Retina (tissue), 1 donor: Measurements from ENCODE around the gene NAP1L3.

ENCODE experiments used
- DNase-seq: peaks from one replicate; pipeline ENCODE4 v3.0.0-alpha.2; 2016

Gene NAP1L3

GRCh38 chrX:93673056-93673868 is at the start of gene NAP1L3:
TSS of gene NAP1L3 (minus strand) at chrX:93673578. CDS start at chrX:93673304, 274 bp downstream.
- peak; percentile 92 for DNase-seq

GRCh38 chrX:93711076-93711475 is 37.7 kb upstream of the NAP1L3 start:
- DNase-seq: no peak

GRCh38 chrX:93703701-93704100 is 30.3 kb upstream of the NAP1L3 start:
- no peak for DNase-seq

DNA sequence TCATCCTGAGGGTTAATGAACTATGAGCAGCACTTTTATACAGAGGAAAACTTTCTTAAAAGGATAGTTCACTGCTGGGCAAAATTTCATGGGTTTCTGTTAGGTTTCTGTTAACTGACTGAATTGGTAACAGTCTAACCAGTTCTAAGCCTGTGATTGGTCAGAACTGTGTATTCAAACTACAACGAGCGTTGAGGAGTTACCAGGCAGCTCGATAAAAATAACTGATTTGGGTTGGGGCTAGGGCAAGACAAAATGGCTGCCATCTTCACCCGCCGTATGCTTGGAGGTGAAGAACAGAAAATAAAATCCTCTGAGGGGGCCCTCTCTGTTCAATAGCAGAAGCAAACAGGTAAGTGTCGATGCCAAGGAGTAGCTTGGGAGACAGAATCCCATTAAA is 22.6 kb upstream of the NAP1L3 start:
- no peak for DNase-seq

DNA sequence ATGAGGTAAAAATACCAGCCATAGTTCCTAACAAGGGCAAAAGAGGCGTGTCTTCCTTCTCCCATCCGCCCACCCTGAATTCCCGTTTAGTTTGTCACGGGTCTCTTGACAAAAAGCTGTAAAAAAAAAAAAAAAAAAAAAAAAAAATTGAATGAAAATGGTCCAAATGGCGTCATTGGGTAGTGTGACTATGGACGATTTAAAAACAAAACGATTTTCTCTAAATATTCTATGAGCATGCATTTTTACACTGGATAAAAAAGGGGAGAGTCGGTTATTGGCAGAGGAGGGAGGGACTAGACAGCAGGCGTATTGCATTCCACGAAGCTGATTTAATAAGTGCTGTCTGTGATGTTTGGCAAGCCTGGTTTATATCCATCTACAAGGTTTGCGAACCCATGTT is 492 bp upstream of the NAP1L3 start, which contains the start of gene FAM133A:
Gene FAM133A (plus strand): TSS at position 338 of the 403 bp plus-strand sequence. CDS start 35,214 bp downstream, outside the sequence.
- DNase-seq: no peak

GRCh38 chrX:93660575-93660974 is 12.8 kb downstream of the NAP1L3 start:
- no peak for DNase-seq

GRCh38 chrX:93649381-93649780 is 24.0 kb downstream of the NAP1L3 start:
- DNase-seq: no peak

DNA sequence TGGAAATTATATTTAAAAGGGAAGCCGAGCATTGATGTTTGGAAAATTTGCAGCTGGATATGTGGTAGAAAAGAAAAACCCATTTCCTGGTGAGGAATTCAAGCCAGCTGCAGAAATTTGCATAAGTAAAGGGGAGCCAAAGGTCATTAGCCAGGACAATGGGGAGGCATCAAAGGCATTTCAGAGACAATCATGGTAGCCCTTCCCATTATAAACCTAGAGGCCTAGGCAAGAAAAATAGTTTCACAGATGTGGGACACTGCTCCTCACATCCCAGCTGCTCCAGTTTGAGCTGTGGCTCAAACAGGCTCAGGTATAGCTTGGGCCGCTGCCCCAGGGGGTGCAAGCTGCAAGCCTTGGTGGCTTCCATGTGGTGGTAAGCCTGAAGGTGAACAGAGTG is 35.8 kb downstream of the NAP1L3 start:
- no peak for DNase-seq
